Common myeloid progenitor, CD34-positive (primary cell): ENCODE data around the gene MYMK.

Experiments used
- CTCF ChIA-PET: fragments of 350-600 bp; sonication (Branson Sonifier 250); formaldehyde crosslinking; loops from one replicate; lab custom pipeline; 2021; ENCODE audit warnings: antibody characterized with exemption; lab: Charles Lee
- POLR2A ChIA-PET: fragments of 350-600 bp; sonication (Branson Sonifier 250); formaldehyde crosslinking; loops from one replicate; lab custom pipeline; 2021; ENCODE audit warnings: antibody characterized with exemption; lab: Charles Lee
- DNase-seq, 3 donors: peaks; one replicate each; pipeline versions ENCODE4 v3.0.0 to v3.0.0-alpha.2; 2013
- H3K27ac ChIP-seq, 2 experiments: 1 replicate in 1 of 2; 2 replicates in 1 of 2; pipeline ENCODE4 v1.7.0; 2013; ENCODE audit warnings: inconsistent platforms in 2 of 2, low read length in 2 of 2, mild to moderate bottlenecking in 2 of 2, low read depth in 1 of 2, moderate library complexity in 1 of 2; ENCODE audit not compliant: severe bottlenecking in 2 of 2, insufficient read depth in 1 of 2, poor library complexity in 1 of 2
- H3K27me3 ChIP-seq, 5 experiments: replicated peaks in 2 of 5; 1 replicate in 3 of 5; 2 replicates in 2 of 5; pipeline versions ENCODE4 v1.6.1 to v1.7.0; 2013; ENCODE audit warnings: low read length in 4 of 5, mild to moderate bottlenecking in 2 of 5, moderate library complexity in 2 of 5, inconsistent platforms in 1 of 5; ENCODE audit not compliant: insufficient read depth in 5 of 5, control insufficient read depth in 4 of 5
- H3K36me3 ChIP-seq, 4 experiments: 1 replicate in 2 of 4; 2 replicates in 2 of 4; pipeline versions ENCODE4 v1.6.1 to v1.7.0; 2013; ENCODE audit warnings: low read length in 3 of 4, control low read depth in 1 of 4, mild to moderate bottlenecking in 1 of 4; ENCODE audit not compliant: control insufficient read depth in 4 of 4, insufficient read depth in 4 of 4
- H3K4me1 ChIP-seq, 4 experiments: 1 replicate in 3 of 4; 2 replicates in 1 of 4; pipeline versions ENCODE4 v1.6.1 to v1.7.1; 2013; ENCODE audit warnings: low read length in 3 of 4, mild to moderate bottlenecking in 3 of 4, control low read depth in 1 of 4, inconsistent platforms in 1 of 4, moderate library complexity in 1 of 4; ENCODE audit not compliant: control insufficient read depth in 4 of 4, insufficient read depth in 4 of 4; ENCODE audit errors: control extremely low read depth in 1 of 4
- H3K4me3 ChIP-seq, 7 experiments: 1 replicate in 4 of 7; 2 replicates in 3 of 7; pipeline versions ENCODE4 v1.5.1 to v1.7.0; 2013; ENCODE audit warnings: mild to moderate bottlenecking in 7 of 7, low read length in 6 of 7, moderate library complexity in 6 of 7, inconsistent platforms in 2 of 7, low read depth in 2 of 7, control low read depth in 1 of 7; ENCODE audit not compliant: insufficient read depth in 4 of 7, control insufficient read depth in 1 of 7; ENCODE audit errors: extremely low read depth in 1 of 7
- H3K9me3 ChIP-seq, 5 experiments: 1 replicate in 4 of 5; 2 replicates in 1 of 5; pipeline versions ENCODE4 v1.6.1 to v1.7.1; 2013; ENCODE audit warnings: low read length in 4 of 5, mild to moderate bottlenecking in 2 of 5, inconsistent platforms in 1 of 5, low read depth in 1 of 5, moderate library complexity in 1 of 5; ENCODE audit not compliant: control insufficient read depth in 4 of 5, insufficient read depth in 2 of 5; ENCODE audit errors: control extremely low read depth in 1 of 5
- WGBS: methylation state at CpG from one replicate; pipeline ENCODE4 v1.1.5; 2013; ENCODE audit not compliant: insufficient coverage; 5-methylcytosine and 5-hydroxymethylcytosine counted together

Gene MYMK

GRCh38 chr9:133471551-133472276 is 53.0 kb downstream of the MYMK start:
- no peak overlapping the region for H3K4me3 ChIP-seq
- H3K4me1 ChIP-seq = peaks cover 0 to 60% (median 48%) of the 10 kb centered on the region in 4 experiments
- H3K27me3 ChIP-seq = no peaks in the 10 kb centered on the region
- no peak overlapping the region for H3K27ac ChIP-seq
- no peaks in the 10 kb centered on the region for H3K9me3 ChIP-seq
- ChIA-PET CTCF (no interaction called here), POLR2A (no interaction called here)
- H3K36me3 ChIP-seq = peaks cover 0 to 23% (median 2%) of the 10 kb centered on the region in 4 experiments
- 91% methylated on average over 26 of the region's 27 CpGs for WGBS
- DNase-seq = no peak

- ChIA-PET POLR2A (no interaction called here), CTCF (no interaction called here)
- peaks cover 0 to 21% (median 2%) of the 10 kb centered on the region in 4 experiments for H3K36me3 ChIP-seq
- no peak for DNase-seq
- H3K27ac ChIP-seq = no peak overlapping the region
- H3K27me3 ChIP-seq = no peaks in the 10 kb centered on the region
- no peak overlapping the region for H3K4me3 ChIP-seq
- no peaks in the 10 kb centered on the region for H3K9me3 ChIP-seq
- WGBS = 69% methylated on average over 6 of the region's 7 CpGs
- peaks cover 0 to 53% (median 44%) of the 10 kb centered on the region in 4 experiments for H3K4me1 ChIP-seq
Measured at GRCh38 chr9:133470988-133471387, 53.8 kb downstream of the MYMK start.

- Histone ChIP-seq H3K4me3 (no peak overlapping the region), H3K4me1 (peaks cover 0 to 48% (median 39%) of the 10 kb centered on the region in 4 experiments), H3K27ac (no peak overlapping the region), H3K36me3 (peaks cover 0 to 20% (median 2%) of the 10 kb centered on the region in 4 experiments), H3K27me3 (no peaks in the 10 kb centered on the region), H3K9me3 (no peaks in the 10 kb centered on the region)
- CTCF ChIA-PET = no interaction called here
- WGBS = 98% methylated on average over 15 of the region's 16 CpGs
- no peak for DNase-seq
- POLR2A ChIA-PET = no interaction called here
Measured at GRCh38 chr9:133470427-133470924, 54.3 kb downstream of the MYMK start.

GRCh38 chr9:133468777-133469421 is 55.9 kb downstream of the MYMK start:
- Histone ChIP-seq H3K4me3 (no peak overlapping the region), H3K27me3 (no peaks in the 10 kb centered on the region), H3K4me1 (peaks cover 0 to 32% (median 23%) of the 10 kb centered on the region in 4 experiments), H3K36me3 (peaks cover 0 to 13% (median 2%) of the 10 kb centered on the region in 4 experiments), H3K27ac (no peak overlapping the region), H3K9me3 (no peaks in the 10 kb centered on the region)
- ChIA-PET POLR2A (no interaction called here), CTCF (no interaction called here)
- DNase-seq = no peak
- 93% methylated on average over 5 of the region's 6 CpGs for WGBS

GRCh38 chr9:133468374-133468773 is 56.4 kb downstream of the MYMK start:
- CTCF ChIA-PET = no interaction called here
- no peaks in the 10 kb centered on the region for H3K9me3 ChIP-seq
- H3K27me3 ChIP-seq = no peaks in the 10 kb centered on the region
- peaks cover 0 to 27% (median 17%) of the 10 kb centered on the region in 4 experiments for H3K4me1 ChIP-seq
- peaks cover 0 to 13% (median 2%) of the 10 kb centered on the region in 4 experiments for H3K36me3 ChIP-seq
- no peak for DNase-seq
- POLR2A ChIA-PET = no interaction called here
- WGBS = 100% methylated on average over 8 of the region's 11 CpGs
- no peak overlapping the region for H3K4me3 ChIP-seq
- no peak overlapping the region for H3K27ac ChIP-seq

GRCh38 chr9:133467101-133467500 is 57.7 kb downstream of the MYMK start:
- Histone ChIP-seq H3K27ac (no peak overlapping the region), H3K27me3 (no peaks in the 10 kb centered on the region), H3K36me3 (peaks cover 0 to 8% (median 2%) of the 10 kb centered on the region in 4 experiments), H3K4me3 (no peak overlapping the region), H3K4me1 (peaks cover 0 to 14% (median 5%) of the 10 kb centered on the region in 4 experiments), H3K9me3 (no peaks in the 10 kb centered on the region)
- WGBS = 97% methylated on average over 8 of the region's 10 CpGs
- CTCF ChIA-PET = no interaction called here
- POLR2A ChIA-PET = no interaction called here
- no peak for DNase-seq

GRCh38 chr9:133465984-133466383 is 58.8 kb downstream of the MYMK start:
- 56% methylated on average over 1 of the region's 6 CpGs for WGBS
- Histone ChIP-seq H3K4me3 (no peak overlapping the region), H3K9me3 (no peaks in the 10 kb centered on the region), H3K27me3 (no peaks in the 10 kb centered on the region), H3K27ac (no peak overlapping the region), H3K36me3 (peaks cover 0 to 3% (median 0%) of the 10 kb centered on the region in 4 experiments), H3K4me1 (peaks cover 0 to 5% (median 2%) of the 10 kb centered on the region in 4 experiments)
- no peak for DNase-seq
- CTCF ChIA-PET = interaction anchor here (0.7 to 1.2 kb wide), 2 partner anchors 50 to 227 kb away, joined by 4 read pairs; no protein-coding TSS in a partner anchor
- POLR2A ChIA-PET = no interaction called here
